Panc1 (cell line): ENCODE results near the gene SDK1. TPM values are rescaled to one million over a fixed set of nuclear protein-coding genes. Genes with fewer than 3 reads are reported as not detected.

Experiments used
- ATAC-seq: fragments of 200-7000 bp; cut with Tn5 transposase; 2 replicates; pipeline ENCODE4 v1.9.1; 2020; ENCODE audit warnings: mild to moderate bottlenecking, moderate library complexity
- BruUV-seq: library from RNA; stranded (reverse); fragments of 400-500 nt; replicated peaks from 2 replicates; lab custom pipeline; 2021; lab: Mats Ljungman, UMichigan
- CTCF ChIA-PET: fragments of 300-600 bp; sonication (Branson Sonifier 250); formaldehyde crosslinking; loops from one replicate; lab custom pipeline; 2022; ENCODE audit warnings: antibody characterized with exemption; lab: Charles Lee
- POLR2A ChIA-PET: fragments of 300-600 bp; sonication (Branson Sonifier 250); formaldehyde crosslinking; loops from one replicate; lab custom pipeline; 2022; ENCODE audit warnings: antibody characterized with exemption; lab: Charles Lee
- DNase-seq: peaks from one replicate; pipeline ENCODE4 v3.0.0-alpha.2; 2010; ENCODE audit warnings: low read depth, low spot score
- H3K27ac ChIP-seq: 2 replicates; pipeline ENCODE4 v1.5.1; 2011; ENCODE audit warnings: mild to moderate bottlenecking, low read length, inconsistent platforms
- H3K27me3 ChIP-seq: fragments of 200-500 bp; sonication (Bioruptor generic); 2 replicates; pipeline ENCODE4 v1.6.0; 2014; ENCODE audit warnings: low read length, inconsistent platforms; ENCODE audit not compliant: control insufficient read depth, insufficient read depth
- H3K36me3 ChIP-seq: fragments of 200-500 bp; sonication (Bioruptor generic); 2 replicates; pipeline ENCODE4 v1.5.1; 2014; ENCODE audit warnings: inconsistent platforms, mild to moderate bottlenecking, low read length, moderate library complexity; ENCODE audit not compliant: control insufficient read depth, insufficient read depth
- H3K4me1 ChIP-seq: 2 replicates; pipeline ENCODE4 v1.5.1; 2011; ENCODE audit warnings: inconsistent platforms, mild to moderate bottlenecking, low read length, moderate library complexity; ENCODE audit not compliant: control insufficient read depth, insufficient read depth
- H3K4me3 ChIP-seq, 2 experiments: 2 replicates each; pipeline ENCODE4 v1.5.1; 2011 to 2012; ENCODE audit warnings: low read depth in 2 of 2, low read length in 2 of 2, mild to moderate bottlenecking in 2 of 2, inconsistent platforms in 1 of 2, moderate library complexity in 1 of 2
- H3K9me3 ChIP-seq: fragments of 200-500 bp; sonication (Bioruptor generic); 2 replicates; pipeline ENCODE4 v1.5.1; 2014; ENCODE audit warnings: low read depth, mild to moderate bottlenecking, inconsistent platforms, low read length, moderate library complexity; ENCODE audit not compliant: control insufficient read depth, insufficient read depth
- CTCF ChIP-seq: fragments of 450-650 bp; IDR thresholded peaks from 2 replicates; pipeline ENCODE4 v1.5.1; 2017; ENCODE audit warnings: mild to moderate bottlenecking
- POLR2AphosphoS5 ChIP-seq: IDR thresholded peaks from 2 replicates; pipeline ENCODE4 v1.6.1; 2012; ENCODE audit warnings: mild to moderate bottlenecking, low read depth, low read length, moderate library complexity
- REST ChIP-seq, 2 experiments: IDR thresholded peaks; 2 replicates each; pipeline ENCODE4 v1.6.1; 2011 to 2012; ENCODE audit warnings: low read depth in 2 of 2, control low read depth in 1 of 2, low read length in 1 of 2, mild to moderate bottlenecking in 1 of 2, moderate library complexity in 1 of 2; ENCODE audit not compliant: insufficient read depth in 1 of 2
- SIN3A ChIP-seq: IDR thresholded peaks from 2 replicates; pipeline ENCODE4 v1.6.1; 2012; ENCODE audit warnings: low read depth, mild to moderate bottlenecking, low read length, moderate library complexity, borderline replicate concordance; ENCODE audit not compliant: insufficient read depth
- TCF7L2 ChIP-seq: IDR thresholded peaks from 2 replicates; pipeline ENCODE4 v1.6.1; 2011; ENCODE audit warnings: mild to moderate bottlenecking, low read depth, low read length, inconsistent platforms
- in situ Hi-C: cut with HindIII; loops from 2 replicates; pipeline ENCODE4 v1.10.0; 2016; ENCODE audit warnings: low sequenced_read_pairs, low pct_unique_long_range_greater_than_20kb
- intact Hi-C: fragments of 100-400 bp; cut with micrococcal nuclease; formaldehyde crosslinking; loops from one replicate; pipeline ENCODE4 v1.10.0; 2022; ENCODE audit not compliant: unreplicated experiment
- total RNA-seq: library from RNA; stranded (reverse); gene quantifications from one replicate; pipeline ENCODE4 v1.2.1, GENCODE V29; 2021; ENCODE audit not compliant: unreplicated experiment

SDK1 gene
- total RNA-seq, 1 experiment from 2014 or later: 47.4 TPM

- H3K4me1 ChIP-seq: peaks cover 2% of the 10 kb centered on the region; the same call in 1 of the 2 replicates
- intact Hi-C loops (no loop called here), in situ Hi-C loops (no loop called here)
- no peak overlapping the region for H3K27ac ChIP-seq
- CTCF ChIA-PET: no interaction called here
- no TSS peak for BruUV-seq
- no peak for DNase-seq
- POLR2A ChIA-PET: no interaction called here
- H3K36me3 ChIP-seq: no peaks in the 10 kb centered on the region
- no peak for ATAC-seq
- TF ChIP-seq POLR2AphosphoS5 (no peak), REST (IDR thresholded peaks at IDR 0.05; ENCODE audit: insufficient read depth in 1 of 2, low read depth in 2 of 2, low read length in 1 of 2) (no peak), SIN3A (no peak), TCF7L2 (no peak), CTCF (no peak)
- no peaks in the 10 kb centered on the region for H3K27me3 ChIP-seq
- H3K4me3 ChIP-seq: no peak overlapping the region
- peaks cover 22% of the 10 kb centered on the region; the same call in 1 of the 2 replicates for H3K9me3 ChIP-seq
Observed at GRCh38 chr7:3778345-3778744, 477.3 kb downstream of the SDK1 start.

GRCh38 chr7:3780016-3780415 lies 479.0 kb downstream of the SDK1 start:
- CTCF ChIA-PET: no interaction called here
- no peak for DNase-seq
- BruUV-seq: no TSS peak
- H3K9me3 ChIP-seq: peaks cover 22% of the 10 kb centered on the region; the same call in 1 of the 2 replicates
- no peaks in the 10 kb centered on the region for H3K27me3 ChIP-seq
- POLR2A ChIA-PET: no interaction called here
- intact Hi-C loops: no loop called here
- no peaks in the 10 kb centered on the region for H3K36me3 ChIP-seq
- H3K4me3 ChIP-seq: no peak overlapping the region
- in situ Hi-C loops: no loop called here
- no peak for ATAC-seq
- no peak for TF ChIP-seq POLR2AphosphoS5
- no peak for TF ChIP-seq CTCF
- TF ChIP-seq REST (IDR thresholded peaks at IDR 0.05; ENCODE audit: insufficient read depth in 1 of 2, low read depth in 2 of 2, low read length in 1 of 2): no peak
- TF ChIP-seq TCF7L2: no peak
- TF ChIP-seq SIN3A: no peak
- peaks cover 2% of the 10 kb centered on the region; the same call in 1 of the 2 replicates for H3K4me1 ChIP-seq
- H3K27ac ChIP-seq: no peak overlapping the region
